Measurements from ENCODE around the gene NTSR1. TPM values are rescaled to one million over a fixed set of nuclear protein-coding genes. Genes with fewer than 3 reads are reported as not detected.

The NTSR1 gene
- total and polyA plus RNA-seq, 2 of the 8 experiments (the other 6 are each of a cell fraction or from before 2014, with no cell fraction given) = 0.53 to 0.89 TPM

DNA sequence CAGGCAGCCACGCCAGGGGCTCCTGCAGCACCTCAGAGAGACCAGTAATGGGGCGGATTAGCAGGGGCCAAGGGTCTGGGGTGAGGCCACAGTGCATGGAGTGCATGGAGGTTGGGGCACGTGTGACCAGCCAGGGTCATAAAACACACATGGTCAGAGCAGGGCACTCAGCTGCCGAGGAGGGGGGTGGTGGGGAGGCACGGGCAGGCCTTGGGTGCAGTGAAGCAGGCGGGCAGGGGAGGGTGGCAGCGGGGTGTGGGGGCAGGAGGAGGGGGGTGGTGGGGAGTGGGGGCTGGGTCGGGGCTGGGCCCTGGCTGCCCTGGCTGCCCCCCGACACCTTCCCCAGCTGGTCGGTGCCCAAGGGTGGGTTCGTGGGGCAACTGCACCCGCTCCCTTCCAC is 23.7 kb upstream of the NTSR1 start (continued):
- no peak for TF ChIP-seq ZNF274 (IDR thresholded peaks at IDR 0.05; ENCODE audit: borderline replicate concordance, extremely low read depth, low read length)
- TF ChIP-seq ASH2L (IDR thresholded peaks at IDR 0.05; ENCODE audit: low read length) = no peak
- TF ChIP-seq POU5F1 (IDR thresholded peaks at IDR 0.05; ENCODE audit: low read depth, low read length) = no peak
- TF ChIP-seq, protein P1, sequence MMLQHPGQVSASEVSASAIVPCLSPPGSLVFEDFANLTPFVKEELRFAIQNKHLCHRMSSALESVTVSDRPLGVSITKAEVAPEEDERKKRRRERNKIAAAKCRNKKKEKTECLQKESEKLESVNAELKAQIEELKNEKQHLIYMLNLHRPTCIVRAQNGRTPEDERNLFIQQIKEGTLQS (IDR thresholded peaks at IDR 0.05; ENCODE audit: insufficient read depth, low read depth, low read length) = no peak
